Small intestine (tissue), 7 donors: ENCODE data around the gene ANO3. TPM values are rescaled to one million over a fixed set of nuclear protein-coding genes. Genes with fewer than 3 reads are reported as not detected.

Experiments used
- DNase-seq, 2 donors: peaks; one replicate each; pipeline versions ENCODE4 v3.0.0 to v3.0.0-alpha.2; 2013
- FAIRE-seq: peaks from 2 replicates; lab custom pipeline; 2012; peaks lifted over from hg19 to GRCh38; lab: Jason Lieb, UNC
- H3K27ac ChIP-seq, 3 donors: one replicate each; pipeline ENCODE4 v1.5.1; 2013; ENCODE audit warnings: low read length in 2 of 3, mild to moderate bottlenecking in 2 of 3, control low read depth in 1 of 3, inconsistent platforms in 1 of 3, low read depth in 1 of 3, moderate library complexity in 1 of 3
- H3K27me3 ChIP-seq, 3 donors: one replicate each; pipeline ENCODE4 v1.6.1; 2013; ENCODE audit warnings: low read length in 3 of 3, inconsistent platforms in 1 of 3; ENCODE audit not compliant: control insufficient read depth in 3 of 3, insufficient read depth in 3 of 3
- H3K36me3 ChIP-seq, 3 donors: one replicate each; pipeline ENCODE4 v1.6.1; 2013; ENCODE audit warnings: low read length in 3 of 3, inconsistent platforms in 1 of 3, low read depth in 1 of 3, mild to moderate bottlenecking in 1 of 3, moderate library complexity in 1 of 3; ENCODE audit not compliant: control insufficient read depth in 3 of 3, insufficient read depth in 2 of 3
- H3K4me1 ChIP-seq, 3 donors: one replicate each; pipeline ENCODE4 v1.6.1; 2013; ENCODE audit warnings: low read length in 2 of 3, inconsistent platforms in 1 of 3, low read depth in 1 of 3, mild to moderate bottlenecking in 1 of 3, moderate library complexity in 1 of 3; ENCODE audit not compliant: control insufficient read depth in 3 of 3, insufficient read depth in 2 of 3
- H3K4me3 ChIP-seq, 3 donors: one replicate each; pipeline ENCODE4 v1.5.1; 2013; ENCODE audit warnings: low read length in 3 of 3, control low read depth in 1 of 3, inconsistent platforms in 1 of 3, low read depth in 1 of 3, mild to moderate bottlenecking in 1 of 3, moderate library complexity in 1 of 3
- H3K9me3 ChIP-seq, 2 donors: one replicate each; pipeline ENCODE4 v1.6.1; 2013; ENCODE audit warnings: low read depth in 1 of 2, low read length in 1 of 2; ENCODE audit not compliant: control insufficient read depth in 2 of 2, insufficient read depth in 1 of 2
- WGBS, 3 donors: extraction: QIAGEN DNeasy Blood & Tissue Kit; methylation state at CpG; one replicate each; pipeline ENCODE4 v1.1.7; 2013; 5-methylcytosine and 5-hydroxymethylcytosine counted together
- polyA plus RNA-seq, 4 donors: library from polyadenylated mRNA; stranded (reverse) in 3 of 4; unstranded in 1 of 4; fragments of 200-250 nt in 3 of 4; fragments of 120-200 nt in 1 of 4; gene quantifications; one replicate each; pipeline versions ENCODE4 v1.2.1 to v1.2.3, GENCODE V29; 2013
- donor health status: healthy with polysubstance abuse.
- donor health status: control.
- donor health status: control.
- donor health status: Bipolar disorder and iron deficiency.
- donor health status: healthy.

ANO3 gene
- polyA plus RNA-seq, 4 donors, result under 0.01 to 0.10 (median 0.09) TPM; not detected in 1

DNA sequence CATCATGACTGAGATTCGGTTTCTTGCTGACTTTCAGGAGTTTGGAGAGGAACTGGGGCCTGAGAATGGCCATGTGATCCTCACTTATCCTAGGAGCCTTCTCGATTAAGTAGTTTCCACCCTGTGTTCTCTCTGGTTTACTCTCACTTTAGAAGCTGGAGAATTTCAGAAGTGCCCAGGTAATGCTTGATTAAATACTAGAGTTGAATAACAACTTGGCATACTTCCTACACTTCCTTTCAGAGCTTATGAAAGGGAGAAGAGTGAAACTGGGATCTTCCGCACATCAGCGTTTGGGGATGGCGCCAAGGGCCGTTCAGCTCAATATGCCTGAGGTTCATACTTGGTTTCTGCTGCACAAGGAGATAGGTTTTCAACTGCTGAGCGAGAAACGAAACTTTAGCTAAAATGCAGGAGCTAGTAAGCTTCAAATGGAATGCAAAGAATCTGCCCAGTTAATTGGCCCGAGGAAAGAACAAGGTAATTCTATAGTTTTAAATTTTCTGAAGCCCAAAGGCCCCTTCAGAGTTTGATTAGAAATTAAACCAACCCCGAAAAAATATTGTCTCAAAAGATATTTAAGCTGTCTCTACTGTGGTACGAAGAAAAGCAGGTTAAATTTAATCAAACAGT lies 241.0 kb downstream of the ANO3 start:
- Histone ChIP-seq H3K36me3 (no peaks in the 10 kb centered on the region), H3K27ac (no peak overlapping the region), H3K4me1 (no peaks in the 10 kb centered on the region), H3K27me3 (peaks cover 0 to 2% (median 0%) of the 10 kb centered on the region in 3 donors), H3K4me3 (no peak overlapping the region), H3K9me3 (no peaks in the 10 kb centered on the region)
- WGBS, 3 donors, result 78 to 85% (median 81%) methylated on average over 11 of the region's 11 CpGs
- FAIRE-seq, result no peak
- DNase-seq, result no peak

DNA sequence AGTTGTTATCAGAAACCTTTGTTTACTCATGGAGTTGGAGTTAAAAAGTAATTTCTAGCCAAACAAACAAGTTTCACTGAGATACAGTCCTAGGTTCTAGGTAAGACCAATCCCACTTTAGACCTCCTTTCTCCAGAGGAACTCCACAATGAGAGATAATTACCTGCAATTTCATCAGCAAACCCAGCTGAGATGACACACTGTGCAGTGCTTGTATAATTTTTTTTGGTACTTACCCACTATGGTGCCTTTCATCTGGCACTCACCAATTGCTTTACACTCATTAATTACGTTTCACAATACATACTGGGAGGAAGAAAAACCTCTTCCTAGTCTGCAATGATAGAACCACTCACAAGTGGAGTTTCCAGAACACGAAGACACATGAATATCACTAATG lies 242.0 kb downstream of the ANO3 start:
- Histone ChIP-seq H3K36me3 (no peaks in the 10 kb centered on the region), H3K27me3 (peaks cover 0 to 2% (median 0%) of the 10 kb centered on the region in 3 donors), H3K27ac (no peak overlapping the region), H3K9me3 (no peaks in the 10 kb centered on the region), H3K4me3 (no peak overlapping the region), H3K4me1 (no peaks in the 10 kb centered on the region)
- WGBS, 3 donors, result 53 to 73% (median 54%) methylated on average over 2 of the region's 2 CpGs
- no peak for FAIRE-seq
- no peak for DNase-seq

DNA sequence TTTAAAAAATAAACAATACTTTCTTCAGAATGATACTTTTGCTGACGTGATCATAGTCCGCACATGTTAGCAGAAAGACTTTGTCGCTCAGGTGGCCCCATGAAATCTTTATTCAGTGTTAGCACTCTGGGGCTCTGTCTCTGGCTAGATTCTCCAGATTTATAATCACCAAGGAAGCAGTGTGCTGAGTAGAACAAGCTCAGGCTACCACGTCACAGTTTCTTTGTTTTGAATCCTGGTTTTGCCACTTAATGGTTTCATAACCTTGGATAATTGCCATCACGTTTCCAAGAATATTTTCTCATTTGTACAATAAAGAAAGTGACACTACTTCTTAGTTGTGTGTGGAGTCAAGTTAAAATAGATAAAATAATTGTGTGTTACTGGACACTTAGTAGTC lies 244.0 kb downstream of the ANO3 start:
- H3K36me3 ChIP-seq, result no peaks in the 10 kb centered on the region
- H3K4me1 ChIP-seq, result no peaks in the 10 kb centered on the region
- no peak overlapping the region for H3K4me3 ChIP-seq
- H3K9me3 ChIP-seq, result no peaks in the 10 kb centered on the region
- FAIRE-seq (no peak), DNase-seq (no peak)
- no peak overlapping the region for H3K27ac ChIP-seq
- peaks cover 0 to 2% (median 0%) of the 10 kb centered on the region in 3 donors for H3K27me3 ChIP-seq
- WGBS, 3 donors, result 60 to 70% (median 65%) methylated on average over 5 of the region's 5 CpGs

DNA sequence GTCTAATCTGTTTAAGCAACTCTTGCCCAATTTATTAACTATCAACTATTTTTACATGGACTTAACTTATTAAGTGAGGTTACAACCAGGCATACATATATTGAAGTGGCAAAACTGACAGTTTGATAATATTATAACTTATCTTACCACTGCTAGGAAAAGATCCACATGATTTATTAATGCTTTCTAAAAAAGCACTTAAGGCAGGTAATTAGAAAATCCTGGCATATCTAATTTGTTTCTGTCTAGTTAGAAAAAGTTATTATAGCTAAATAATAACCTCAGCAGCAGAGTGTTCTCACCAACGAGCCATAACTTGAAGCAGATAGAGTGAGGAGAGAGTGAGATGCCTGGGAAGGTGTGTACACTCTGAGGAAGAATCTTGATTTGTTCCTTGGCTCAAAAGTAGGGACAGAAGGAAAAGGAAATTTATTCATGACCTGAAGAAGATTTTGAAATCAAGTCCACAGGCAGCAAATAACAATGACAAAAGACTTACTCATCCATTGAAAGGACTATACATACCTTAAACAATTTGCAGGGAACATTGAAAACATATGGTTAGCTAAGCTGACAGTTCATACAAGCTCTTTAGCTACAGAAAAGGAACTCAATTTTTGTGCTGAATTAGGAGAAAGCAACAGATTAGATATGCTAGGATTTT lies 247.2 kb downstream of the ANO3 start:
- 23 to 55% (median 35%) methylated on average over 1 of the region's 1 CpG for WGBS, 3 donors

DNA sequence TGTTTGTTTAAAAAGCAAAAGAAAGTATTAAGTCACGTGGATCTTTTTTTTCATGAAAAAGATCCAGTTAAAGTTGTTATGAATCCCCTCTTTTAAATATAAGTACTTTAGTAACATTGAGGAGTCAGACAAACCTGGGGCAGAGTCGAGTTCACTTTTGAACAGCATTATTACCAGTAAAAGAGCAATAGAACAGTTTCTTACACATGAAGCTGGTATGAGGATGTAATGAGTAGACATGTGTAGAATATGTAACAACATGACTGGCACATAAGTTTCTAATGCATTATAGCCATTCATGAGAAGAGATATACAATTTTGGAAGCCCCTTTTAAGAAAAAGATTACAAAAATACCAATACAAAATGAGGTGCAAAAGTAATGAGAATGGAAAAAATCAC lies 247.8 kb downstream of the ANO3 start:
- FAIRE-seq, result no peak
- no peaks in the 10 kb centered on the region for H3K27me3 ChIP-seq
- H3K4me1 ChIP-seq, result no peaks in the 10 kb centered on the region
- 36 to 63% (median 37%) methylated on average over 2 of the region's 2 CpGs for WGBS, 3 donors
- no peak overlapping the region for H3K27ac ChIP-seq
- no peak for DNase-seq
- no peaks in the 10 kb centered on the region for H3K9me3 ChIP-seq
- no peak overlapping the region for H3K4me3 ChIP-seq
- no peaks in the 10 kb centered on the region for H3K36me3 ChIP-seq

More for the DNA sequence above, 247.2 kb downstream of the ANO3 start:
- Histone ChIP-seq H3K27ac (no peak overlapping the region), H3K4me1 (no peaks in the 10 kb centered on the region), H3K27me3 (no peaks in the 10 kb centered on the region), H3K9me3 (no peaks in the 10 kb centered on the region), H3K4me3 (no peak overlapping the region), H3K36me3 (no peaks in the 10 kb centered on the region)
- FAIRE-seq (no peak), DNase-seq (no peak)

DNA sequence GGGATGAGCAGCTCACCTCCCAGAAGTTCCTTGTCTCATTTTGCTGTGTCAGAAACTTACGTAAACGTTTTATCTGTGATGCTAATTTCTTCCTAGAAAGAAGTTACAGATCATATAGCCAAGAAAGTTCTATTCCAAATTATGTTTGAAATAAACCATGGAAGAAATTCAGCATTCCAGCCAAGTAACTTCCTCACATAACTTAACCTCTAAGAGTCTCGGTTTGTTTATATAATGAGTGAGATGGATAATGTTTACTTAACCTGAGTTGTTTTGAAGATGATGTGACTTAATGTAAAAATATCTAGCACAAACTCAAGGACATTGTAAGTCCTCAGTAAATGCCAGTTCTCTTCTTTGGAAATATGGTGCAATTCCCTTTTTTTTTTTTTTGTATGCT lies 249.0 kb downstream of the ANO3 start:
- H3K9me3 ChIP-seq, result no peaks in the 10 kb centered on the region
- no peak for FAIRE-seq
- H3K27me3 ChIP-seq, result no peaks in the 10 kb centered on the region
- WGBS, 3 donors, result 48 to 76% (median 69%) methylated on average over 3 of the region's 3 CpGs
- H3K27ac ChIP-seq, result no peak overlapping the region
- no peaks in the 10 kb centered on the region for H3K4me1 ChIP-seq
- no peaks in the 10 kb centered on the region for H3K36me3 ChIP-seq
- DNase-seq, result no peak
- no peak overlapping the region for H3K4me3 ChIP-seq

DNA sequence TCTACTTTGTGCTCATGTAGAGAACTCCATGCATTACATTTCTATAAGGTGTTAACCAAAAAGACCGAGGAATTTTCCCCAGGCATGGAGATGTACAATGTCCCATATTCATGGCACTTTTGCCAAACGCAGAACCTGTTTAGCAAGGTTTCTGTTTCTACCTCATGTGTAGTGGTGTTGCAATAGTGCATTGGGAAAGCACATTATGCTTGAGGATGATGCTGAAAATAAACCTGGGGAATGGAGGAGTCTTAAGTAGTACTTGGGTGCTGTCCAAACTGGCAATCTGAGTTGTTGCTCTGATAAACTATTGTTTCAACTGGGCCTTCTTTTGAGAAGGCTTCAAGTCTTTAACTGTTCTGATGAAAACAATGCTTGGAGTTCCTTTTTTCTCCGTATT lies 251.6 kb downstream of the ANO3 start:
- 45 to 66% (median 53%) methylated on average over 3 of the region's 3 CpGs for whole genome bisulfite sequencing, 3 donors

DNA sequence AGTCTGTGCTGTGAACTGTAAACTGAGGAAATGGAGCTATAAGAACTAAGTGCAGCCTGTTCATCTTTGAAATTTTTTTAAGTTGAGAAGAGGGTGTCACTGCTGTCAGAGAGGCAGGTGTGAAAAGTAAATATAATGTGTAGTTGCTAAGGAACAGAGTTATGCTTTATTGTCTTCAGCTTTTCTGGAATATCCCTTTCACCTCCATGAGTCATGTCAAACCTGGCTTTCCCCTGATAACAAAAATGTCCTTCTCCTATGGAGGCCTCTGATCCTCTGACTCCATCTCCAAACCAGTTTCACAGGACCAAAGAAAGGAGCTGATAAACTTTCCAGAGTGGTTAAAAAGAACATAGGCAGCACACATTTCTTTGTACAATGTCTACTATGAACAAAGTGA lies 252.9 kb downstream of the ANO3 start:
- no peaks in the 10 kb centered on the region for H3K9me3 ChIP-seq
- FAIRE-seq (no peak), DNase-seq (peak in 1 of 2 donors; percentile 24)
- no peak overlapping the region for H3K27ac ChIP-seq
- H3K27me3 ChIP-seq, result no peaks in the 10 kb centered on the region
- H3K4me1 ChIP-seq, result no peaks in the 10 kb centered on the region
- no peaks in the 10 kb centered on the region for H3K36me3 ChIP-seq
- no peak overlapping the region for H3K4me3 ChIP-seq

More for the DNA sequence above, 251.6 kb downstream of the ANO3 start:
- Histone ChIP-seq H3K4me1 (no peaks in the 10 kb centered on the region), H3K4me3 (no peak overlapping the region), H3K9me3 (no peaks in the 10 kb centered on the region), H3K27ac (no peak overlapping the region), H3K27me3 (no peaks in the 10 kb centered on the region), H3K36me3 (no peaks in the 10 kb centered on the region)
- no peak for FAIRE-seq
- DNase-seq, result peak in 1 of 2 donors; percentile 30
